Tibial nerve (tissue), 3 donors: ENCODE results near the gene P2RY1.

Experiments
- CTCF ChIP-seq, 5 experiments: fragments of 200-600 bp in 3 of 5; fragments of 450-650 bp in 2 of 5; sonication (generic) in 3 of 5; IDR thresholded peaks; one replicate each; pipeline ENCODE4 v1.5.1; 2016 to 2019; ENCODE audit warnings: antibody characterized with exemption in 5 of 5, mild to moderate bottlenecking in 3 of 5, moderate library complexity in 2 of 5
- POLR2A ChIP-seq, 2 donors: fragments of 450-650 bp; IDR thresholded peaks; one replicate each; pipeline ENCODE4 v1.6.1; 2017; ENCODE audit warnings: antibody characterized with exemption in 2 of 2, mild to moderate bottlenecking in 2 of 2, moderate library complexity in 2 of 2

DNA sequence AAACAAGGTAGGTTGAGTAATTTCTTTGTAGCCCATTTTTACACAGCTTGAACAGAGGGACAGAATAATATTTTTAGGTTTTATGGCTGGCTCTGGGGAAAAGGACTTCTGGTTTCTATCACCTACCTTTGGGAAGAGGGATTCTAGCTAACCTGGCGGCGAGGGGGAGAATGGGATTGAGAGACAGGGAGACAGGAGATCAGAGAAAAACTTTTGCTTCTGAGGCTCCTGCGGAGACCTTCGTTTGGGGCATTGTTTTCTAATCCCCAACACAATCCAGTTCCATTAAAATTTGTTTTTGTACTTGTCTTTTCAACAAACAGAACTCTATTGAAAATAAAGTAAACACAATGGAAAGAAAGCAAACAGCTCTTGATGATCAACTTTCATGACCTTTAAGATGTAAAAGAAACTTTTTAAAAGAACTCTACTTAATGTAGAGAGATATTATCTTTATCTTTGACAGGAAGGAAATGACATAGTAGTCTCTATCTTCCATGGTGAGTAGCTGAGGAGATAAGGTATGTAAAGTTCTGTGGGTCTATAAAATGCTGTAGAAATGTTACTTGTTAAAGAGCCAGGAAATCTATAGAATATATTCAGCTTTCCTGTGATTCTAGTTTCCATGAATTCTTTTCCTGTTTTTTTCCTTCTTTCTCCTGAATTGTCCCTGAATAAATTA lies 37.0 kb upstream of the P2RY1 start:
- TF ChIP-seq CTCF (IDR thresholded peaks at IDR 0.05): no peak
- no peak for TF ChIP-seq POLR2A (IDR thresholded peaks at IDR 0.05)
